Stimulated activated CD4-positive, alpha-beta T cell treated with anti-CD3 and anti-CD28 coated beads, Interleukin-15, amount 100 ng/mL, for 48 hours (primary cell): Measurements from ENCODE around the gene SUGCT.
"Not testable (repeated sequence)": the region's sequence is repeated elsewhere in the genome, so short reads cannot be mapped to it uniquely, and the experiment has no call there.

ENCODE experiments used
- DNase-seq, 2 donors: peaks; one replicate each; pipeline ENCODE4 v3.0.0-alpha.2; 2020; ENCODE audit warnings: low read depth in 2 of 2

SUGCT gene

GRCh38 chr7:40134428-40135316 is at the start of gene SUGCT, which contains the start of gene MPLKIP:
Gene SUGCT, plus strand, starts transcription at chr7:40135005.
Gene MPLKIP, minus strand, starts transcription at chr7:40134622. Its CDS starts 55 bp downstream, at chr7:40134567.
- DNase-seq = peak; percentile 71 to 80

- no peak for DNase-seq
These were observed 42.6 kb upstream of the SUGCT start for GRCh38 chr7:40092182-40092581.

GRCh38 chr7:40093631-40094350 is 41.0 kb upstream of the SUGCT start:
- DNase-seq = no peak

- DNase-seq = no peak
These were observed 39.6 kb upstream of the SUGCT start for GRCh38 chr7:40095230-40095629.

- no peak for DNase-seq
These were observed 39.0 kb upstream of the SUGCT start for GRCh38 chr7:40095695-40096327.

GRCh38 chr7:40097728-40098127 is 37.1 kb upstream of the SUGCT start:
- DNase-seq = no peak

- DNase-seq = no peak
These were observed 36.0 kb upstream of the SUGCT start for GRCh38 chr7:40098810-40099209.

- no peak for DNase-seq
These were observed 35.0 kb upstream of the SUGCT start for GRCh38 chr7:40099837-40100236.

- no peak for DNase-seq
These were observed 33.6 kb upstream of the SUGCT start for GRCh38 chr7:40101201-40101600.

- DNase-seq = no peak
These were observed 31.9 kb upstream of the SUGCT start for GRCh38 chr7:40102897-40103296.

GRCh38 chr7:40105879-40106473 is 28.8 kb upstream of the SUGCT start:
- no peak for DNase-seq

GRCh38 chr7:40115936-40116335 is 18.9 kb upstream of the SUGCT start:
- DNase-seq = no peak

GRCh38 chr7:40117199-40117598 is 17.6 kb upstream of the SUGCT start:
- DNase-seq = not testable (repeated sequence)

- DNase-seq = not testable (repeated sequence)
These were observed 16.6 kb upstream of the SUGCT start for GRCh38 chr7:40118201-40118600.

GRCh38 chr7:40120020-40120419 is 14.8 kb upstream of the SUGCT start:
- no peak for DNase-seq

GRCh38 chr7:40122100-40122939 is 12.5 kb upstream of the SUGCT start:
- DNase-seq = not testable (repeated sequence)

GRCh38 chr7:40122940-40123254 is 11.9 kb upstream of the SUGCT start:
- no peak for DNase-seq

- no peak for DNase-seq
These were observed 1.0 kb upstream of the SUGCT start for GRCh38 chr7:40133561-40134427.

GRCh38 chr7:40135317-40135610 is 459 bp downstream of the SUGCT start:
- no peak for DNase-seq

- no peak for DNase-seq
These were observed 2.8 kb downstream of the SUGCT start for GRCh38 chr7:40137563-40137962.
